CD4-positive, CD25-positive, alpha-beta regulatory T cell (primary cell): Measurements from ENCODE around the gene MTOR. TPM values are rescaled to one million over a fixed set of nuclear protein-coding genes. Genes with fewer than 3 reads are reported as not detected.

Experiments used
- ATAC-seq, 2 donors: fragments of 150-1000 bp; cut with Tn5 transposase; one replicate each; pipeline ENCODE4 v1.10.0; 2021; ENCODE audit warnings: low read depth in 2 of 2, moderate number of reproducible peaks in 2 of 2, moderate library complexity in 1 of 2
- DNase-seq, 3 donors: peaks; one replicate each; pipeline versions ENCODE4 v3.0.0 to v3.0.0-alpha.2; 2012 to 2022; ENCODE audit warnings: mixed read lengths in 1 of 3
- H3K27ac ChIP-seq: one replicate; pipeline ENCODE4 v1.7.0; 2013; ENCODE audit warnings: mild to moderate bottlenecking, low read length; ENCODE audit not compliant: insufficient read depth, poor library complexity, severe bottlenecking
- H3K27me3 ChIP-seq: one replicate; pipeline ENCODE4 v1.7.0; 2013; ENCODE audit warnings: low read length; ENCODE audit not compliant: control insufficient read depth, insufficient read depth
- H3K36me3 ChIP-seq: one replicate; pipeline ENCODE4 v1.7.0; 2013; ENCODE audit warnings: mild to moderate bottlenecking, low read length, moderate library complexity; ENCODE audit not compliant: control insufficient read depth, insufficient read depth
- H3K4me1 ChIP-seq: 2 replicates; pipeline ENCODE4 v1.7.0; 2013; ENCODE audit warnings: mild to moderate bottlenecking, low read length; ENCODE audit not compliant: insufficient read depth, control insufficient read depth, poor library complexity, severe bottlenecking
- H3K4me3 ChIP-seq: one replicate; pipeline ENCODE4 v1.7.0; 2013; ENCODE audit warnings: low read depth, mild to moderate bottlenecking, low read length, moderate library complexity
- H3K9me3 ChIP-seq, 2 experiments: 1 replicate in 1 of 2; 2 replicates in 1 of 2; pipeline ENCODE4 v1.7.0; 2013; ENCODE audit warnings: low read length in 2 of 2, mild to moderate bottlenecking in 1 of 2, moderate library complexity in 1 of 2; ENCODE audit not compliant: control insufficient read depth in 2 of 2
- H3K27ac Mint-ChIP-seq, 3 donors: one replicate each; pipeline ENCODE4 v1.8.0; 2020 to 2022; ENCODE audit warnings: mild to moderate bottlenecking in 3 of 3, mixed read lengths in 3 of 3, moderate library complexity in 2 of 3
- H3K27me3 Mint-ChIP-seq: one replicate; pipeline ENCODE4 v1.8.0; 2022; ENCODE audit warnings: mild to moderate bottlenecking, mixed read lengths
- H3K36me3 Mint-ChIP-seq: one replicate; pipeline ENCODE4 v1.8.0; 2020; ENCODE audit warnings: mixed read lengths
- H3K4me1 Mint-ChIP-seq, 4 donors: one replicate each; pipeline ENCODE4 v1.8.0; 2020 to 2022; ENCODE audit warnings: mixed read lengths in 4 of 4, mild to moderate bottlenecking in 1 of 4
- H3K4me3 Mint-ChIP-seq, 4 donors: one replicate each; pipeline ENCODE4 v1.8.0; 2020 to 2022; ENCODE audit warnings: mild to moderate bottlenecking in 4 of 4, mixed read lengths in 4 of 4, moderate library complexity in 3 of 4
- H3K9me3 Mint-ChIP-seq, 7 donors: one replicate each; pipeline ENCODE4 v1.8.0; 2020 to 2022; ENCODE audit warnings: mixed read lengths in 7 of 7, mild to moderate bottlenecking in 3 of 7, moderate library complexity in 2 of 7
- polyA plus RNA-seq, 4 donors: library from polyadenylated mRNA; unstranded; fragments of 300-500 nt; fragmentation: Illumina TruSeq; gene quantifications; one replicate each; pipeline ENCODE4 v1.2.3, GENCODE V29; 2021
- total RNA-seq: library from RNA; stranded (reverse); gene quantifications from one replicate; pipeline ENCODE4 v1.2.3, GENCODE V29; 2022

MTOR gene
- total and polyA plus RNA-seq, 5 donors from 2014 or later = 3.9 to 48.2 (median 4.7) TPM

DNA sequence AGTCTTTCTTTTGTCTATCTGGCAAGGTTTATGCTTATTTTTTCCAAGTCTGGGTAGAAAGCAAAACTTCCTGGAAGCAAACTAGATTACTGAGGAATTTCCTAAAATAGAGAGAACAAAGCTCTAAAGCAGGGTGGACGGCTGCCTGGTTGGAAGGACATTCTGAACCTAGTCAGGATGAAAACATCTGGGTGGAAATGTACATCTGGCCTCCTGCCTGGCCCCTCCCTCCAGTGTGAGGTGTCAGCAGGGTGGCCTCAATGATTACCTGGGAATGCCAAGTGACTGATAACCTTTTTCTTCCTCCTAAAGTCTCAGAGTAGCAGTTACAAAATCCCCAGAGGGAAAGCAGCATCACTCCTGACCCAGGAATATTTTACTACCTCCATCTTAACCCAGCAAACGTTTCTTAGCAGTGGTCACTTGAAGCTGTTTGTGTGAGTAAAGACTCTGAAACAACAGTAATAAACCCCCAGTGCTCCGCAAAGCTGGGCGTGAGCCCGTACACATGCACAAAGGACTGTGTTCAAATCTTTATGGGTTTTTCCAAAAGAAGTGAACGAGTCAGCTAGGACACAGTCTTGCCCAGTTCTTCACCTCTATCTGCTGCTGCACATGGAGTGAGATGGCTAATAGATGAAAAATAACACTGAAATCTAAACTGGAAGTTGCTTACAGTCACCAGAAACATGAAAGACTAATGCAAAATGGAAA is 54.3 kb downstream of the MTOR start:
- H3K9me3 ChIP-seq = no peaks in the 10 kb centered on the region
- peaks cover 53% of the 10 kb centered on the region for H3K36me3 Mint-ChIP-seq
- H3K4me3 ChIP-seq = no peak overlapping the region
- DNase-seq (no peak), ATAC-seq (no peak)
- H3K4me1 Mint-ChIP-seq = no peaks in the 10 kb centered on the region
- H3K4me3 Mint-ChIP-seq = no peak overlapping the region
- no peaks in the 10 kb centered on the region for H3K4me1 ChIP-seq
- no peaks in the 10 kb centered on the region for H3K9me3 Mint-ChIP-seq
- peaks cover 98% of the 10 kb centered on the region for H3K36me3 ChIP-seq
- no peaks in the 10 kb centered on the region for H3K27me3 Mint-ChIP-seq
- no peak overlapping the region for H3K27ac Mint-ChIP-seq
- H3K27me3 ChIP-seq = no peaks in the 10 kb centered on the region
- no peak overlapping the region for H3K27ac ChIP-seq

GRCh38 chr1:11204396-11205190 is 57.8 kb downstream of the MTOR start:
- Histone ChIP-seq H3K27me3 (no peaks in the 10 kb centered on the region), H3K4me3 (no peak overlapping the region), H3K27ac (no peak overlapping the region), H3K4me1 (no peaks in the 10 kb centered on the region), H3K9me3 (no peaks in the 10 kb centered on the region), H3K36me3 (peaks cover 91% of the 10 kb centered on the region)
- Mint-ChIP-seq H3K27me3 (no peaks in the 10 kb centered on the region), H3K4me3 (no peak overlapping the region), H3K36me3 (peaks cover 39% of the 10 kb centered on the region), H3K4me1 (no peaks in the 10 kb centered on the region), H3K27ac (peak overlapping the region in 1 of 3 donors; percentile 78), H3K9me3 (no peaks in the 10 kb centered on the region)
- ATAC-seq = no peak
- no peak for DNase-seq

DNA sequence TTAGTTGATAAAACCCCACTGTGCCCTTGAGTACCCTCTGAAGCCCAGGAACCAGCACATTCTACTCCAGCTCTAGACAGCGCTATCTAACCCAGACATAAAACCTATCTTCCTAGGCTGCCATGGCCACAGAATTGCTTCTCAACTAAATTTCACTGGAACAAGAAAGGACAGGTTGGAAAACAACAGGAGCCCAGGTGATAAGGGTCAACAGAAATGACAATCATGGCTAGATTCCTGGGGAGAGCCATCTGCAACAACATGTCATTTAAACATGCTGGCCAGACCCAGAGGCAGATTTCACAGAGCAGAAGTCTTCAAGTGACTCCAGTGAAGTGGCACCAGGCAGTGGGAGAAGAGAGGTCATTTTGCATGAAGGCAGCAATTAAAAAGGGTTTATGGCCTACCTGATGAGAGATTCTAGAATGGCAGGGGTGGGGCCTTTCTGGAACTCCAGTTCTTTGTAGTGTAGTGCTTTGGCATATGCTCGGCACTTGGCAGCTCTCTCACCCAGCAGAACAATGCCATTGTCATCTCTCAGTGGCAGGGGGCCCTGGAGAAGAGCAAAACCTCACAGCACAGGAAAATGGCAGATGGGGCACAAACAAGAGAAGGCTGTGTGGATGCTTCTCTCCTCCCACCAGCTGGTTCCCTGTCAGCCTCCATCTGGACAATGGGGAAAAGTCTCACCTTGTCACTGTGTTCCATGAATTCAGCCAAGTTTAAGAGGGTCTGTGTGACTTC is 63.3 kb downstream of the MTOR start:
- Histone ChIP-seq H3K36me3 (peaks cover 87% of the 10 kb centered on the region), H3K27me3 (no peaks in the 10 kb centered on the region), H3K9me3 (no peaks in the 10 kb centered on the region), H3K27ac (no peak overlapping the region), H3K4me3 (no peak overlapping the region), H3K4me1 (no peaks in the 10 kb centered on the region)
- Mint-ChIP-seq H3K36me3 (peaks cover 53% of the 10 kb centered on the region), H3K4me1 (peaks cover 0 to 2% (median 0%) of the 10 kb centered on the region in 4 donors), H3K4me3 (no peak overlapping the region), H3K27ac (peak overlapping the region in 1 of 3 donors; percentile 9), H3K9me3 (no peaks in the 10 kb centered on the region), H3K27me3 (no peaks in the 10 kb centered on the region)
- DNase-seq (no peak), ATAC-seq (no peak)

DNA sequence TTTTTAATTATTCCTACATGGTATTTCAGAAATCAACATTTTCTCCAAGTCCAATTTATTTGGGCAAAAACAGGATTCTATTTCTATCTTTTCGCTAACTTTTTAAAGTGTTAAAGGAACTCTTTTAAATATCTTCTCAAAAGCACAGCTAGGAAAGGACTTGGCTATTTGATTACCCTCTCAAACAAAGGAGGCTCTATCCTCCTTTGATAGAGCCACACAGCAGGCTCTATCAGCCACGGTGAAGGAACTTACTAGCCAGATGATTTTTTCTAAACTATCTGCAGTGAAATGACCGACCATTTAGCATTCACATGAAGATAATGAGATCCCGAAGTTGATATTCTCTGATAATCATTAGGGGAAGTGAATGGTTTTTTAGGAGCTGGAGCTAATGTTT is 64.1 kb downstream of the MTOR start:
- no peak overlapping the region for H3K27ac ChIP-seq
- no peak overlapping the region for H3K4me3 ChIP-seq
- H3K9me3 Mint-ChIP-seq = no peaks in the 10 kb centered on the region
- no peaks in the 10 kb centered on the region for H3K9me3 ChIP-seq
- DNase-seq = no peak
- H3K4me1 Mint-ChIP-seq = peaks cover 0 to 2% (median 0%) of the 10 kb centered on the region in 4 donors
- peaks cover 87% of the 10 kb centered on the region for H3K36me3 ChIP-seq
- no peaks in the 10 kb centered on the region for H3K27me3 Mint-ChIP-seq
- H3K4me3 Mint-ChIP-seq = no peak overlapping the region
- peaks cover 45% of the 10 kb centered on the region for H3K36me3 Mint-ChIP-seq
- H3K27me3 ChIP-seq = no peaks in the 10 kb centered on the region
- ATAC-seq = no peak
- no peaks in the 10 kb centered on the region for H3K4me1 ChIP-seq
- H3K27ac Mint-ChIP-seq = no peak overlapping the region

DNA sequence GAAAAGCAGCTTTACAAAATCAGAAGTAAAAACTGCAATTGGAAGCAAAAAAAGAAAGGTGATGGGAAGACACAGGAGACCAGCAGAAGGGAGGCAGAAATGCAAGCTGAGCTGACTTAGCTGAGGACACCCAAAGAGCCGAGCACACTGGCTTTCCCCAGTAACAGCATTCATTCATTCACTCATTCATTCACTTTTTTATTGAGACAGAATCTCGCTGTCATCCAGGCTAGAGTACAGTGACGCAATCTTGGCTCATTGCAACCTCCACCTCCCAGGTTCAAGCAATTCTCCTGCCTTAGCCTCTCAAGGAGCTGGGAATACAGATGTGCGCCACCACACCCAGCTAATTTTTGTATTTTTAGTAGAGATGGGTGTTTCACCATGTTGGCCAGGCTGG is 65.0 kb downstream of the MTOR start:
- H3K4me1 ChIP-seq = no peaks in the 10 kb centered on the region
- peaks cover 85% of the 10 kb centered on the region for H3K36me3 ChIP-seq
- Mint-ChIP-seq H3K27ac (no peak overlapping the region), H3K36me3 (peaks cover 45% of the 10 kb centered on the region), H3K9me3 (no peaks in the 10 kb centered on the region), H3K4me3 (no peak overlapping the region), H3K4me1 (peaks cover 0 to 4% (median 0%) of the 10 kb centered on the region in 4 donors), H3K27me3 (no peaks in the 10 kb centered on the region)
- H3K9me3 ChIP-seq = no peaks in the 10 kb centered on the region
- DNase-seq (no peak), ATAC-seq (no peak)
- no peaks in the 10 kb centered on the region for H3K27me3 ChIP-seq
- H3K27ac ChIP-seq = no peak overlapping the region
- H3K4me3 ChIP-seq = no peak overlapping the region

DNA sequence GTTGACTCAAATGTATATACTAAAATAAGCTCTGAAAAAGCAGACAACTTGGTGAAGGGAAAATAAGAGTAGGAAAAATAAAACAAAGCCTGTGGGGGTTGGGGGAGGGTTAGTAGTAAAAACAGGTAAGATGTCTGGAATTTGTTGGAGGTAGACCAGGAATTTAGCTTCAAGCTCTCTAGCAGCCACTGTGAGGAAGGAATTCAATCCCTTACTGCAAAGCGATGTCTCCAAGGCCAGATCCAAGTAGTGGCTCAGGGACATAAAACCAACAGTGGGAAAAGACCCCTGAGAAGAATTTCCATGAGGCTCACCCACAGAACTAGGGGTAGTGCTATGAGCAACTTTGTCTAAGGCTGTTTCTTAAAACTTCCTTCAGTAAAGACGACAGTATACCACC is 65.4 kb downstream of the MTOR start:
- H3K4me1 ChIP-seq = no peaks in the 10 kb centered on the region
- ATAC-seq (no peak), DNase-seq (no peak)
- Mint-ChIP-seq H3K36me3 (peaks cover 47% of the 10 kb centered on the region), H3K9me3 (no peaks in the 10 kb centered on the region), H3K27ac (peak overlapping the region in 1 of 3 donors; percentile 15), H3K27me3 (no peaks in the 10 kb centered on the region), H3K4me3 (no peak overlapping the region), H3K4me1 (peaks cover 0 to 4% (median 0%) of the 10 kb centered on the region in 4 donors)
- no peaks in the 10 kb centered on the region for H3K9me3 ChIP-seq
- peaks cover 83% of the 10 kb centered on the region for H3K36me3 ChIP-seq
- H3K27ac ChIP-seq = no peak overlapping the region
- no peaks in the 10 kb centered on the region for H3K27me3 ChIP-seq
- no peak overlapping the region for H3K4me3 ChIP-seq

DNA sequence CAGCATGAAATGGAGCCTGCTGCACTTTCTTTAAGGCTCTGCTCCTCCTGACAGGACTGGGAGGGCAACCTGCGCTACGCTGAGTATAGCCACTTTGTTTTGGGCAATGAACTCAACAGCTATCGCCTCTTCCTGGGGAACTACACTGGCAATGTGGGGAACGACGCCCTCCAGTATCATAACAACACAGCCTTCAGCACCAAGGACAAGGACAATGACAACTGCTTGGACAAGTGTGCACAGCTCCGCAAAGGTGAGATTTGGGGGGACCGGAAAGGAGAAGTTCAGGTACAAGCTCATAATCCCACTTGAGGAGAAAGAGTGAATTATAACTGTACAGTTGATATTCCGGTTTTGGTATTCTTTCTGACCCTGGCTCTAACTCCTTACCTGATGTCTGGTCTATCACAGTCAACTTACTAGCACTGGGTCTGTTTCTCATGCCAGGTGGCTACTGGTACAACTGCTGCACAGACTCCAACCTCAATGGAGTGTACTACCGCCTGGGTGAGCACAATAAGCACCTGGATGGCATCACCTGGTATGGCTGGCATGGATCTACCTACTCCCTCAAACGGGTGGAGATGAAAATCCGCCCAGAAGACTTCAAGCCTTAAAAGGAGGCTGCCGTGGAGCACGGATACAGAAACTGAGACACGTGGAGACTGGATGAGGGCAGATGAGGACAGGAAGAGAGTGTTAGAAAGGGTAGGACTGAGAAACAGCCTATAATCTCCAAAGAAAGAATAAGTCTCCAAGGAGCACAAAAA is 67.8 kb downstream of the MTOR start:
- Histone ChIP-seq H3K4me1 (no peaks in the 10 kb centered on the region), H3K9me3 (no peaks in the 10 kb centered on the region), H3K27me3 (no peaks in the 10 kb centered on the region), H3K27ac (no peak overlapping the region), H3K4me3 (no peak overlapping the region), H3K36me3 (peaks cover 86% of the 10 kb centered on the region)
- Mint-ChIP-seq H3K9me3 (no peaks in the 10 kb centered on the region), H3K36me3 (peaks cover 46% of the 10 kb centered on the region), H3K27ac (no peak overlapping the region), H3K27me3 (no peaks in the 10 kb centered on the region), H3K4me3 (peak overlapping the region in 1 of 4 donors; percentile 4), H3K4me1 (peaks cover 0 to 4% (median 0%) of the 10 kb centered on the region in 4 donors)
- no peak for DNase-seq
- ATAC-seq = no peak
